Osteoblast (primary cell): ENCODE results near the gene GNAS-AS1. TPM values are rescaled to one million over a fixed set of nuclear protein-coding genes. Genes with fewer than 3 reads are reported as not detected.

Experiments
- DNase-seq: peaks from one replicate; pipeline ENCODE4 v3.0.0; 2011; ENCODE audit warnings: low spot score, mixed read lengths; ENCODE audit not compliant: insufficient read length; ENCODE audit errors: missing footprints
- H2AFZ ChIP-seq: 2 replicates; pipeline ENCODE4 v1.6.0; 2011; ENCODE audit warnings: mild to moderate bottlenecking, low read length
- H3K27ac ChIP-seq: 2 replicates; pipeline ENCODE4 v1.5.1; 2011; ENCODE audit warnings: mild to moderate bottlenecking, low read depth, low read length, moderate library complexity
- H3K27me3 ChIP-seq: 2 replicates; pipeline ENCODE4 v1.6.0; 2012; ENCODE audit warnings: mild to moderate bottlenecking, control low read depth, inconsistent platforms, low read length, moderate library complexity; ENCODE audit not compliant: insufficient read depth
- H3K36me3 ChIP-seq: 2 replicates; pipeline ENCODE4 v1.5.1; 2011; ENCODE audit warnings: mild to moderate bottlenecking, low read length, control low read depth, moderate library complexity; ENCODE audit not compliant: insufficient read depth
- H3K4me1 ChIP-seq: 2 replicates; pipeline ENCODE4 v1.5.1; 2011; ENCODE audit warnings: mild to moderate bottlenecking, low read length, control low read depth, moderate library complexity; ENCODE audit not compliant: insufficient read depth
- H3K4me2 ChIP-seq: 2 replicates; pipeline ENCODE4 v1.6.0; 2011; ENCODE audit warnings: mild to moderate bottlenecking, low read length; ENCODE audit not compliant: insufficient read depth
- H3K4me3 ChIP-seq: fragments of 200-600 bp; sonication (generic); 3 replicates; pipeline ENCODE4 v1.5.1; 2012; ENCODE audit warnings: mild to moderate bottlenecking, low read length, inconsistent platforms; ENCODE audit not compliant: insufficient read depth
- H3K79me2 ChIP-seq: 2 replicates; pipeline ENCODE4 v1.6.0; 2012; ENCODE audit warnings: mild to moderate bottlenecking, low read length, control low read depth, inconsistent platforms; ENCODE audit not compliant: insufficient read depth
- H3K9me3 ChIP-seq: 2 replicates; pipeline ENCODE4 v1.5.1; 2011; ENCODE audit warnings: low read depth, low read length, control low read depth
- H4K20me1 ChIP-seq: 2 replicates; pipeline ENCODE4 v1.6.0; 2012; ENCODE audit warnings: mild to moderate bottlenecking, low read length, control low read depth; ENCODE audit not compliant: insufficient read depth
- CTCF ChIP-seq: IDR thresholded peaks from 2 replicates; pipeline ENCODE4 v1.5.1; 2011; ENCODE audit warnings: mild to moderate bottlenecking, low read depth, low read length, moderate library complexity; ENCODE audit errors: extremely low read depth
- total RNA-seq: library from RNA; depleted of rRNA; stranded (reverse); fragments of >200 nt; gene quantifications from 2 replicates; pipeline ENCODE4 v1.2.3, GENCODE V29; 2012

GNAS-AS1 gene
- total RNA-seq, 1 donor: 0.72 TPM

DNA sequence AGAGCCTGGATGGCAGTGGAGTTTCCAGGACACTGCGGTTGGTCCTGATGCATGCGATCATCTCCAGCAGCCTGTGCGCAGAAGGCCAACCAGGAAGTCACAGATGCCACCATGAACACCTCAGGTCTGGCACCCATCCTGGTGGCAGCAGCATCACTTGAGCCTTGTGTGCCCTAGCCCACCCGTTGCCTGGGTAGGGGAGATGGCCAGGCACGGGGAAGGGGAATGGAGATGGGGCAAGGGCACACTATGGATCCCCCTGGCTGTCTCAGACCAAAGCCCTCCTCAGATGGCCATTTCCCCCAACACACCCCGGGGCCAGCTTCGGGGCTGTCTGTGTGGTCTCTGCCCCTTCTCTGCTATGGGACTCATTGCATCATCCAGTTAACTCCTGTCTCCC, 58.3 kb downstream of the GNAS-AS1 start:
- Histone ChIP-seq H4K20me1 (no peaks in the 10 kb centered on the region), H3K4me1 (no peaks in the 10 kb centered on the region), H3K4me3 (no peak overlapping the region), H3K79me2 (no peaks in the 10 kb centered on the region), H3K27me3 (peaks cover 55% of the 10 kb centered on the region), H3K27ac (no peak overlapping the region), H2AFZ (no peak overlapping the region), H3K4me2 (no peak overlapping the region), H3K36me3 (no peaks in the 10 kb centered on the region), H3K9me3 (no peaks in the 10 kb centered on the region)
- TF ChIP-seq CTCF: no peak
- DNase-seq: peak; percentile 78

DNA sequence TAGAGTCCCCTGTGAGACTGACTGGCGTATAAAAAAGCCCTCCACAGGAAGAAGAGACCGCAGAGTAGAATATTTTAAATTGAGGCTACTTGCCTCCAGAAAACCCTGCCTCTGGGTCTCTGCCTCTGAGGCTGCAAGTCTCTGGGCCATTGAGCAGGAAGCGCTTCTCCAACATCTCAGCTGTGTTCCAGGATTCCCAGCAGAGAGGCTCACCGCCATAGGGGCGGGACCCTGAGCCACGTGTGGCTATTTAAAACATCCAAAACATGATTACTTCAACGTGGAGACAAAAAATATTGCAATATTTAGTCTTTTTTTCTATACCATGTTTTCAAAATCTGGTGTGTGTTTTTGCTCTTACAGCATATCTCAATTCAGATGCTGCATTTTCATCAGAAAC, 59.4 kb downstream of the GNAS-AS1 start:
- H3K9me3 ChIP-seq: no peaks in the 10 kb centered on the region
- no peak overlapping the region for H2AFZ ChIP-seq
- H3K27ac ChIP-seq: no peak overlapping the region
- H3K4me1 ChIP-seq: no peaks in the 10 kb centered on the region
- H3K36me3 ChIP-seq: no peaks in the 10 kb centered on the region
- no peak overlapping the region for H3K4me3 ChIP-seq
- H3K79me2 ChIP-seq: no peaks in the 10 kb centered on the region
- no peak for TF ChIP-seq CTCF
- no peak for DNase-seq
- H4K20me1 ChIP-seq: no peaks in the 10 kb centered on the region
- no peak overlapping the region for H3K4me2 ChIP-seq
- H3K27me3 ChIP-seq: peaks cover 56% of the 10 kb centered on the region

- no peak overlapping the region for H3K4me2 ChIP-seq
These were observed 60.2 kb downstream of the GNAS-AS1 start for GRCh38 chr20:58790454-58790853.

DNA sequence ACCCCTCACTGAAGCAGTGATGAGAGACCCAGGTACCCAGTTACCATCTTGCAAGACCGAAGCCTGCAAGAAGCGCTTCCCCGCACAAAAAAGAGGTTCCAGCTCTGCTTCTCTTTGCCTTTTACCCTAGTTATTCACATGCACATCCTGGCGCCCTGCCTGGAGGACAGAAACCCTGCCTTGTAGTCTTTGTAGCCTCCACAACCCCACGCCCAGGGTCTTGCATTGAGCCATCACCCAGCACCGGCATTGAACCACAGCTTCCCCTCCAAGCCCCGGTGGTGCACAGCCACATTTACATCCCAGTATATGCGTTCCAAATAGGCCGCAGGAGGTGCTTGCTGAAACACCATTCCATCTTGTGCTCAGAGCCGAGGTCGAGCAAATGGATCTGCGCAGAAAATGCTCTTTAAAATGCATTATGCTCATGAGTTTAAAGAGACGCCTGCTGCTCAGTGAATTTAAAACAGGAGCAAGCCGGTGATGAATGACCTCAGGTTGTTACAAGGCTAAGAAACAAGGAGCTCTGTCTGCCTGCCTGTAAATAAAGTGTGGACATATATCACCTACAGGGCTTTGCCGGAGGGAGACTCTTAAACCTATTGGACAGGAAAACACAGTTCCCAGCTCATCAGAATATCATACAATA, 61.7 kb downstream of the GNAS-AS1 start:
- Histone ChIP-seq H3K27ac (no peak overlapping the region), H3K27me3 (peaks cover 57% of the 10 kb centered on the region), H3K4me3 (no peak overlapping the region), H3K4me1 (no peaks in the 10 kb centered on the region), H2AFZ (no peak overlapping the region), H3K9me3 (no peaks in the 10 kb centered on the region), H3K79me2 (no peaks in the 10 kb centered on the region), H3K36me3 (no peaks in the 10 kb centered on the region), H4K20me1 (no peaks in the 10 kb centered on the region), H3K4me2 (no peak overlapping the region)
- TF ChIP-seq CTCF: no peak
- DNase-seq: no peak

More at GRCh38 chr20:58790454-58790853, 60.2 kb downstream of the GNAS-AS1 start:
- H3K79me2 ChIP-seq: no peaks in the 10 kb centered on the region
- no peaks in the 10 kb centered on the region for H3K4me1 ChIP-seq
- no peak for TF ChIP-seq CTCF
- peaks cover 51% of the 10 kb centered on the region for H3K27me3 ChIP-seq
- no peak overlapping the region for H2AFZ ChIP-seq
- H4K20me1 ChIP-seq: no peaks in the 10 kb centered on the region
- H3K9me3 ChIP-seq: no peaks in the 10 kb centered on the region
- H3K27ac ChIP-seq: no peak overlapping the region
- DNase-seq: peak; percentile 92
- H3K4me3 ChIP-seq: no peak overlapping the region
- no peaks in the 10 kb centered on the region for H3K36me3 ChIP-seq
